GM06990 (cell line): ENCODE measurements around the gene INSYN1.

Source experiments
- DNase-seq: peaks from one replicate; pipeline ENCODE4 v3.0.0-alpha.2; 2011; ENCODE audit not compliant: insufficient read length; ENCODE audit errors: extremely low read depth
- H3K27me3 ChIP-seq: replicated peaks from 2 replicates; pipeline ENCODE4 v1.6.0; 2011; ENCODE audit warnings: low read length; ENCODE audit not compliant: control insufficient read depth, insufficient read depth
- H3K36me3 ChIP-seq: 2 replicates; pipeline ENCODE4 v1.5.1; 2011; ENCODE audit warnings: low read length; ENCODE audit not compliant: control insufficient read depth, insufficient read depth
- H3K4me3 ChIP-seq: replicated peaks from 2 replicates; pipeline ENCODE4 v1.5.1; 2011; ENCODE audit warnings: low read depth, mild to moderate bottlenecking, control low read depth, low read length
- CTCF ChIP-seq: IDR thresholded peaks from 2 replicates; pipeline ENCODE4 v1.5.1; 2011; ENCODE audit warnings: low read length, control low read depth, mild to moderate bottlenecking, inconsistent platforms; ENCODE audit not compliant: insufficient read depth, poor library complexity, severe bottlenecking

INSYN1 gene

GRCh38 chr15:73753250-73754130 lies at the start of gene INSYN1:
INSYN1 (minus strand) TSS chr15:73753351; CDS start chr15:73751130, 2,221 bp downstream.
- Histone ChIP-seq H3K27me3 (peaks cover 1% of the 10 kb centered on the region), H3K36me3 (no peaks in the 10 kb centered on the region), H3K4me3 (no peak within 1 kb of the TSS)
- no peak for DNase-seq
- no peak for TF ChIP-seq CTCF

- TF ChIP-seq CTCF, result no peak
- H3K27me3 ChIP-seq, result no peaks in the 10 kb centered on the region; the same call in none of the 2 replicates
Measured at GRCh38 chr15:73802431-73803041, 49.4 kb upstream of the INSYN1 start.

GRCh38 chr15:73800662-73801345 lies 47.7 kb upstream of the INSYN1 start:
- Histone ChIP-seq H3K36me3 (no peaks in the 10 kb centered on the region), H3K27me3 (no peaks in the 10 kb centered on the region; the same call in none of the 2 replicates), H3K4me3 (no peak overlapping the region)
- no peak for DNase-seq
- TF ChIP-seq CTCF, result no peak

More at GRCh38 chr15:73802431-73803041, 49.4 kb upstream of the INSYN1 start:
- H3K36me3 ChIP-seq, result no peaks in the 10 kb centered on the region
- DNase-seq, result no peak
- no peak overlapping the region for H3K4me3 ChIP-seq

GRCh38 chr15:73799466-73799865 lies 46.3 kb upstream of the INSYN1 start:
- Histone ChIP-seq H3K36me3 (no peaks in the 10 kb centered on the region), H3K4me3 (no peak overlapping the region), H3K27me3 (no peaks in the 10 kb centered on the region; the same call in none of the 2 replicates)
- no peak for DNase-seq
- TF ChIP-seq CTCF, result no peak

GRCh38 chr15:73797366-73798158 lies 44.4 kb upstream of the INSYN1 start:
- TF ChIP-seq CTCF, result no peak
- no peaks in the 10 kb centered on the region; the same call in 1 of the 2 replicates for H3K27me3 ChIP-seq
- H3K4me3 ChIP-seq, result no peak overlapping the region
- H3K36me3 ChIP-seq, result no peaks in the 10 kb centered on the region
- DNase-seq, result no peak
